ENCODE measurements around the gene GOLIM4. TPM values are rescaled to one million over a fixed set of nuclear protein-coding genes. Genes with fewer than 3 reads are reported as not detected.

The GOLIM4 gene
- total RNA-seq, 1 donor from 2014 or later, result 29.3 TPM

GRCh38 chr3:167992381-167992780 is 103.3 kb downstream of the GOLIM4 start:
- DNase-seq (ENCODE audit: low read depth, low spot score), result no peak
- Mint-ChIP-seq H3K4me1 (no peaks in the 10 kb centered on the region), H3K27ac (ENCODE audit: unreplicated experiment) (no peak overlapping the region), H3K9me3 (no peaks in the 10 kb centered on the region), H3K4me3 (no peak overlapping the region), H3K36me3 (ENCODE audit: low read depth) (no peaks in the 10 kb centered on the region), H3K27me3 (ENCODE audit: low read depth) (no peaks in the 10 kb centered on the region)
- no peak for TF ChIP-seq CTCF (conservative IDR thresholded peaks at IDR 0.05)

- Mint-ChIP-seq H3K4me3 (no peak overlapping the region), H3K27me3 (ENCODE audit: low read depth) (no peaks in the 10 kb centered on the region), H3K36me3 (ENCODE audit: low read depth) (no peaks in the 10 kb centered on the region), H3K4me1 (no peaks in the 10 kb centered on the region), H3K9me3 (peaks cover 3% of the 10 kb centered on the region), H3K27ac (ENCODE audit: unreplicated experiment) (no peak overlapping the region)
- no peak for TF ChIP-seq CTCF (conservative IDR thresholded peaks at IDR 0.05)
- DNase-seq (ENCODE audit: low read depth, low spot score), result no peak
Observed at GRCh38 chr3:167991213-167991612, 104.5 kb downstream of the GOLIM4 start.

GRCh38 chr3:167989999-167990398 is 105.7 kb downstream of the GOLIM4 start:
- H3K27ac Mint-ChIP-seq (ENCODE audit: unreplicated experiment), result no peak overlapping the region
- no peak for TF ChIP-seq CTCF (conservative IDR thresholded peaks at IDR 0.05)
- H3K4me3 Mint-ChIP-seq, result no peak overlapping the region
- peaks cover 3% of the 10 kb centered on the region for H3K9me3 Mint-ChIP-seq
- DNase-seq (ENCODE audit: low read depth, low spot score), result no peak
- H3K27me3 Mint-ChIP-seq (ENCODE audit: low read depth), result no peaks in the 10 kb centered on the region
- no peaks in the 10 kb centered on the region for H3K4me1 Mint-ChIP-seq
- no peaks in the 10 kb centered on the region for H3K36me3 Mint-ChIP-seq (ENCODE audit: low read depth)

- DNase-seq (ENCODE audit: low read depth, low spot score), result no peak
- Mint-ChIP-seq H3K36me3 (ENCODE audit: low read depth) (no peaks in the 10 kb centered on the region), H3K27me3 (ENCODE audit: low read depth) (no peaks in the 10 kb centered on the region), H3K4me3 (no peak overlapping the region), H3K27ac (ENCODE audit: unreplicated experiment) (no peak overlapping the region), H3K9me3 (peaks cover 3% of the 10 kb centered on the region), H3K4me1 (no peaks in the 10 kb centered on the region)
- TF ChIP-seq CTCF (conservative IDR thresholded peaks at IDR 0.05), result no peak
Observed at GRCh38 chr3:167989066-167989465, 106.7 kb downstream of the GOLIM4 start.

- H3K4me1 Mint-ChIP-seq, result no peaks in the 10 kb centered on the region
- TF ChIP-seq CTCF (conservative IDR thresholded peaks at IDR 0.05), result no peak
- H3K36me3 Mint-ChIP-seq (ENCODE audit: low read depth), result no peaks in the 10 kb centered on the region
- no peak for DNase-seq (ENCODE audit: low read depth, low spot score)
- no peak overlapping the region for H3K4me3 Mint-ChIP-seq
- no peaks in the 10 kb centered on the region for H3K27me3 Mint-ChIP-seq (ENCODE audit: low read depth)
- H3K9me3 Mint-ChIP-seq, result peaks cover 3% of the 10 kb centered on the region
- no peak overlapping the region for H3K27ac Mint-ChIP-seq (ENCODE audit: unreplicated experiment)
Observed at GRCh38 chr3:167983583-167983982, 112.1 kb downstream of the GOLIM4 start.

GRCh38 chr3:167978486-167978885 is 117.2 kb downstream of the GOLIM4 start:
- TF ChIP-seq CTCF (conservative IDR thresholded peaks at IDR 0.05), result no peak
- no peaks in the 10 kb centered on the region for H3K9me3 Mint-ChIP-seq
- no peak for DNase-seq (ENCODE audit: low read depth, low spot score)
- H3K4me1 Mint-ChIP-seq, result no peaks in the 10 kb centered on the region
- no peaks in the 10 kb centered on the region for H3K27me3 Mint-ChIP-seq (ENCODE audit: low read depth)
- no peak overlapping the region for H3K4me3 Mint-ChIP-seq
- no peaks in the 10 kb centered on the region for H3K36me3 Mint-ChIP-seq (ENCODE audit: low read depth)
- peak overlapping the region; percentile 14 for H3K27ac Mint-ChIP-seq (ENCODE audit: unreplicated experiment)

Measured in neural crest cell (in vitro differentiated cells).